DND-41 (cell line): ENCODE results near the gene EPB41L2.

ENCODE experiments used
- EZH2 ChIP-seq: IDR thresholded peaks from 3 replicates; pipeline ENCODE4 v1.6.1; 2012; ENCODE audit warnings: borderline replicate concordance, low read depth, mild to moderate bottlenecking, moderate library complexity, low read length, inconsistent platforms; ENCODE audit not compliant: severe bottlenecking
- TF ChIP-seq, protein P1 (sequence below): IDR thresholded peaks from 2 replicates; pipeline ENCODE4 v1.5.1; 2012; ENCODE audit warnings: borderline replicate concordance, low read length, moderate library complexity, mild to moderate bottlenecking; ENCODE audit not compliant: poor library complexity, severe bottlenecking; ENCODE audit errors: extremely low read depth

DNA sequence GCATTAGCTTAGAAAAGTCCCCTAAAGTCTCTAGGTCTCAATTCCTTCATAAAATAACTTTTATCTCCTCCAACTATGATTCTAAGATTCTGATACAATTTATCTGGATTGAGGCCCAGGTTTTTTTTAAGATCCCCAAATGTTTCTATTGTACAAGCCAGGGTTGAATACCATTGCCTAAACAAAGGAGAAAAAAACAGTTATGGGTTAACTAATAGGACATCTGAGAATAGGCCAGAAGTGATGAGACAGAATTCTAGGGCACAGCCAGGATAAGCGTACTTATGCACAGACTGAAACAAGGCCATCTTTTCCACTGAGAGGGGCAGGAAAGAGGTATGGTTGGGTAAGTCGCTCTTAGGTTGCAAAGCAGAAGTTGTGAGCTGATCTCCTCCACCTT, 26.4 kb downstream of the EPB41L2 start:
- TF ChIP-seq, protein P1, sequence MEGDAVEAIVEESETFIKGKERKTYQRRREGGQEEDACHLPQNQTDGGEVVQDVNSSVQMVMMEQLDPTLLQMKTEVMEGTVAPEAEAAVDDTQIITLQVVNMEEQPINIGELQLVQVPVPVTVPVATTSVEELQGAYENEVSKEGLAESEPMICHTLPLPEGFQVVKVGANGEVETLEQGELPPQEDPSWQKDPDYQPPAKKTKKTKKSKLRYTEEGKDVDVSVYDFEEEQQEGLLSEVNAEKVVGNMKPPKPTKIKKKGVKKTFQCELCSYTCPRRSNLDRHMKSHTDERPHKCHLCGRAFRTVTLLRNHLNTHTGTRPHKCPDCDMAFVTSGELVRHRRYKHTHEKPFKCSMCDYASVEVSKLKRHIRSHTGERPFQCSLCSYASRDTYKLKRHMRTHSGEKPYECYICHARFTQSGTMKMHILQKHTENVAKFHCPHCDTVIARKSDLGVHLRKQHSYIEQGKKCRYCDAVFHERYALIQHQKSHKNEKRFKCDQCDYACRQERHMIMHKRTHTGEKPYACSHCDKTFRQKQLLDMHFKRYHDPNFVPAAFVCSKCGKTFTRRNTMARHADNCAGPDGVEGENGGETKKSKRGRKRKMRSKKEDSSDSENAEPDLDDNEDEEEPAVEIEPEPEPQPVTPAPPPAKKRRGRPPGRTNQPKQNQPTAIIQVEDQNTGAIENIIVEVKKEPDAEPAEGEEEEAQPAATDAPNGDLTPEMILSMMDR, result no peak
- no peak for TF ChIP-seq EZH2
